Endothelial cell of umbilical vein (primary cell): ENCODE results near the gene AMZ2. TPM values are rescaled to one million over a fixed set of nuclear protein-coding genes. Genes with fewer than 3 reads are reported as not detected.

ENCODE experiments used
- BruUV-seq: library from RNA; stranded (reverse); fragments of 400-500 nt; replicated peaks from 2 replicates; lab custom pipeline; 2021; lab: Mats Ljungman, UMichigan
- CTCF ChIA-PET: fragments of 300-600, 350-600 bp; sonication (Branson Sonifier 250); formaldehyde crosslinking; loops from one replicate; lab custom pipeline; 2021; ENCODE audit warnings: antibody characterized with exemption, inconsistent platforms; lab: Charles Lee
- POLR2A ChIA-PET: fragments of 300-600, 350-600 bp; sonication (Branson Sonifier 250); formaldehyde crosslinking; loops from one replicate; lab custom pipeline; 2021; ENCODE audit warnings: antibody characterized with exemption, inconsistent platforms; lab: Charles Lee
- DNase-seq: peaks from one replicate; pipeline ENCODE4 v3.0.0-alpha.2; 2011; ENCODE audit warnings: low read depth, low spot score
- FAIRE-seq: peaks from 2 replicates; lab custom pipeline; 2011; peaks lifted over from hg19 to GRCh38; lab: Jason Lieb, UNC
- H2AFZ ChIP-seq: 2 replicates; pipeline ENCODE4 v1.6.0; 2012; ENCODE audit warnings: low read depth, low read length, control low read depth, inconsistent platforms
- H3K27ac ChIP-seq: 2 replicates; pipeline ENCODE4 v1.5.1; 2011; ENCODE audit warnings: low read depth, mild to moderate bottlenecking, control low read depth, low read length, moderate library complexity; ENCODE audit not compliant: insufficient read depth
- H3K27me3 ChIP-seq, 2 experiments: 2 replicates each; pipeline versions ENCODE4 v1.6.0 to v1.6.1; 2011; ENCODE audit warnings: low read length in 2 of 2, mixed read lengths in 1 of 2; ENCODE audit not compliant: control insufficient read depth in 2 of 2, insufficient read depth in 2 of 2
- H3K36me3 ChIP-seq, 2 experiments: 2 replicates in 1 of 2; 3 replicates in 1 of 2; pipeline ENCODE4 v1.5.1; 2011; ENCODE audit warnings: low read length in 2 of 2, mild to moderate bottlenecking in 1 of 2, moderate library complexity in 1 of 2; ENCODE audit not compliant: control insufficient read depth in 2 of 2, insufficient read depth in 2 of 2; ENCODE audit errors: extremely low read depth in 1 of 2
- H3K4me1 ChIP-seq: 3 replicates; pipeline ENCODE4 v1.5.1; 2011; ENCODE audit warnings: mild to moderate bottlenecking, low read length; ENCODE audit not compliant: control insufficient read depth, insufficient read depth; ENCODE audit errors: extremely low read depth
- H3K4me2 ChIP-seq: 2 replicates; pipeline ENCODE4 v1.6.1; 2011; ENCODE audit warnings: low read length, control low read depth, mixed read lengths; ENCODE audit not compliant: insufficient read depth
- H3K4me3 ChIP-seq, 3 experiments: fragments of 200-600 bp in 1 of 3; sonication (generic), shearing (Covaris generic) in 1 of 3; replicated peaks in 1 of 3; 2 replicates each; pipeline ENCODE4 v1.5.1; 2011 to 2016; ENCODE audit warnings: control low read depth in 3 of 3, low read length in 3 of 3, mild to moderate bottlenecking in 2 of 3, inconsistent platforms in 1 of 3, low read depth in 1 of 3, moderate library complexity in 1 of 3; ENCODE audit not compliant: insufficient read depth in 1 of 3
- H3K79me2 ChIP-seq: 2 replicates; pipeline ENCODE4 v1.6.0; 2012; ENCODE audit warnings: low read length, inconsistent platforms; ENCODE audit not compliant: control insufficient read depth, insufficient read depth
- H3K9ac ChIP-seq: replicated peaks from 2 replicates; pipeline ENCODE3; 2011; ENCODE audit warnings: low read length, control low read depth; ENCODE audit not compliant: insufficient read depth; ENCODE audit errors: extremely low read depth
- H3K9me1 ChIP-seq: replicated peaks from 3 replicates; pipeline ENCODE4 v1.6.0; 2011; ENCODE audit warnings: mild to moderate bottlenecking, low read length; ENCODE audit not compliant: control insufficient read depth, insufficient read depth; ENCODE audit errors: extremely low read depth
- H3K9me3 ChIP-seq: replicated peaks from 2 replicates; pipeline ENCODE4 v1.5.1; 2012; ENCODE audit warnings: low read length, inconsistent platforms; ENCODE audit not compliant: control insufficient read depth, insufficient read depth
- H4K20me1 ChIP-seq: replicated peaks from 2 replicates; pipeline ENCODE3; 2011; ENCODE audit warnings: mild to moderate bottlenecking, low read length; ENCODE audit not compliant: control insufficient read depth, insufficient read depth; ENCODE audit errors: extremely low read depth
- EZH2 ChIP-seq: IDR thresholded peaks from 2 replicates; pipeline ENCODE4 v1.6.1; 2012; ENCODE audit warnings: borderline replicate concordance, low read depth, mild to moderate bottlenecking, moderate library complexity, low read length, inconsistent platforms; ENCODE audit not compliant: severe bottlenecking
- POLR2A ChIP-seq: IDR thresholded peaks from 2 replicates; pipeline ENCODE4 v1.6.1; 2012; ENCODE audit warnings: low read depth, mild to moderate bottlenecking, control low read depth, low read length
- dilution Hi-C: fragments of 300-500 bp; cut with MboI; formaldehyde crosslinking; loops from one replicate; pipeline ENCODE4 v1.15.0; 2019; ENCODE audit warnings: low sequenced_read_pairs; ENCODE audit not compliant: extremely low pct_ligation_motif_present
- intact Hi-C: fragments of 100-400 bp; cut with micrococcal nuclease; formaldehyde crosslinking; loops from one replicate; pipeline ENCODE4 v1.10.0; 2022
- polyA plus RNA-seq, 4 experiments: library from polyadenylated mRNA; depleted of rRNA in 3 of 4; stranded (reverse) in 3 of 4; unstranded in 1 of 4; fragments of >200 nt; gene quantifications; 2 replicates each; pipeline versions ENCODE4 v1.2.1 to v1.2.3, GENCODE V29; 2011 to 2012; ENCODE audit warnings: missing spikeins in 1 of 4
- total RNA-seq: library from RNA; stranded (reverse); gene quantifications from 2 replicates; pipeline ENCODE4 v1.2.3, GENCODE V29; 2021
- TF ChIP-seq, protein P1 (sequence below), 2 donors: IDR thresholded peaks; 1 replicate in 1 of 2; 2 replicates in 1 of 2; pipeline ENCODE4 v1.5.1; 2011; ENCODE audit warnings: low read length in 2 of 2, mild to moderate bottlenecking in 2 of 2, moderate library complexity in 2 of 2, control low read depth in 1 of 2, inconsistent platforms in 1 of 2, low read depth in 1 of 2; ENCODE audit not compliant: insufficient read depth in 1 of 2; ENCODE audit errors: extremely low read depth in 1 of 2

The AMZ2 gene
- total and polyA plus RNA-seq, 2 donors (not counting 3 experiments of a cell fraction or from before 2014, with no cell fraction given) = 46.7 to 57.3 TPM

- Histone ChIP-seq H3K27ac (no peak overlapping the region), H3K9me1 (no peaks in the 10 kb centered on the region), H3K79me2 (no peaks in the 10 kb centered on the region), H4K20me1 (no peaks in the 10 kb centered on the region), H3K36me3 (no peaks in the 10 kb centered on the region), H3K27me3 (no peaks in the 10 kb centered on the region), H3K9ac (peak overlapping the region; percentile 51), H3K4me2 (peak overlapping the region; percentile 72), H3K4me1 (peaks cover 15% of the 10 kb centered on the region), H3K4me3 (peak overlapping the region; percentile 8 to 53 (median 38)), H3K9me3 (no peaks in the 10 kb centered on the region), H2AFZ (peak overlapping the region; percentile 37)
- no peak for TF ChIP-seq POLR2A
- TF ChIP-seq, protein P1, sequence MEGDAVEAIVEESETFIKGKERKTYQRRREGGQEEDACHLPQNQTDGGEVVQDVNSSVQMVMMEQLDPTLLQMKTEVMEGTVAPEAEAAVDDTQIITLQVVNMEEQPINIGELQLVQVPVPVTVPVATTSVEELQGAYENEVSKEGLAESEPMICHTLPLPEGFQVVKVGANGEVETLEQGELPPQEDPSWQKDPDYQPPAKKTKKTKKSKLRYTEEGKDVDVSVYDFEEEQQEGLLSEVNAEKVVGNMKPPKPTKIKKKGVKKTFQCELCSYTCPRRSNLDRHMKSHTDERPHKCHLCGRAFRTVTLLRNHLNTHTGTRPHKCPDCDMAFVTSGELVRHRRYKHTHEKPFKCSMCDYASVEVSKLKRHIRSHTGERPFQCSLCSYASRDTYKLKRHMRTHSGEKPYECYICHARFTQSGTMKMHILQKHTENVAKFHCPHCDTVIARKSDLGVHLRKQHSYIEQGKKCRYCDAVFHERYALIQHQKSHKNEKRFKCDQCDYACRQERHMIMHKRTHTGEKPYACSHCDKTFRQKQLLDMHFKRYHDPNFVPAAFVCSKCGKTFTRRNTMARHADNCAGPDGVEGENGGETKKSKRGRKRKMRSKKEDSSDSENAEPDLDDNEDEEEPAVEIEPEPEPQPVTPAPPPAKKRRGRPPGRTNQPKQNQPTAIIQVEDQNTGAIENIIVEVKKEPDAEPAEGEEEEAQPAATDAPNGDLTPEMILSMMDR (IDR thresholded peaks at IDR 0.05; ENCODE audit: extremely low read depth in 1 of 2, insufficient read depth in 1 of 2, low read depth in 1 of 2, low read length in 2 of 2) = no peak
- TF ChIP-seq EZH2 = no peak
- FAIRE-seq (peak; percentile 47), DNase-seq (no peak)
- TSS peak; percentile 46 for BruUV-seq
- ChIA-PET POLR2A (interaction anchor here (0.6 kb wide), 1 partner anchor 58 kb away, joined by 3 read pairs; no protein-coding TSS in a partner anchor), CTCF (interaction anchor here (0.7 to 8.5 kb wide), 5 partner anchors 11 to 108 kb away, joined by 3 to 104 read pairs (median 5); no protein-coding TSS in a partner anchor)
- dilution Hi-C loops = no loop called here
- intact Hi-C loops = no loop called here
Observed at GRCh38 chr17:68290268-68290954, 42.6 kb downstream of the AMZ2 start.
